GM21528 (cell line): Measurements from ENCODE around the gene DNAJB4.
"Not testable (repeated sequence)": the region's sequence is repeated elsewhere in the genome, so short reads cannot be mapped to it uniquely, and the experiment has no call there.

Source experiments
- ATAC-seq: cut with Tn5 transposase; IDR thresholded peaks from one replicate; pipeline ENCODE4 v1.9.1; 2021; ENCODE audit warnings: mild to moderate bottlenecking, moderate library complexity; ENCODE audit not compliant: unreplicated experiment, low FRiP score

The DNAJB4 gene

GRCh38 chr1:78060857-78061563 lies 56.3 kb downstream of the DNAJB4 start:
- ATAC-seq = peak; percentile 71

DNA sequence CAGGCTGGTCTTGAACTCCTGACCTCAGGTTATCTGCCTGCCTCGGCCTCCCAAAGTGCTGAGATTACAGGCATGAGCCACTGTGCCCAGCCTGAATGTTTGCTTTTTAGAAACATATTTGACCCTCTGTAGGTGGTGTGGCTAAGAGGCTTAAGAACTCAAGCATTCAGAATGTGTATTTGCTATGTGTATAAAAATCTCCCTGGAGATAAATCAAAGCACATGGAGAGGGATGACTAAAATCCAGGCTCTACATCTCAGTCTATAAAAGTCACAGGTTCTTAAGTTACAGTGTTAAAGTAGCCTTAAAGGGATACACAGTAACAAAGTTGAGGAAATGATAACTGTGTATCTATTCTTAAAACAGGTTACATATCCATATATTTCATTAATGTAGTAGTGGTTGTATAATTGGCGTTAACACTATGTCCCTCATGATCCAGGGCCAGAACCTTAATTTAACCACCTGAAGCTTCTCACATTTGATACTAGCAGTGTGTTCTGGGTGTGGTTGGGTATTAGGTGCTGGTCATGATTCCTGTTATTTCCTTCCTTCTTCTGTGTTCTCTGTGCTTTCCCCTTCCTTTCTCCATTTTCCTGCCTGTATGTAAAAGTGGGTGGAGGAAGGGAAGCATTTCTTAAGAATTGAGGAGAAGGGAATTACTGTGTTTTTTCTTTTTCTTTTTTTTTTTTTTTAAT lies 57.2 kb downstream of the DNAJB4 start:
- ATAC-seq = no peak

DNA sequence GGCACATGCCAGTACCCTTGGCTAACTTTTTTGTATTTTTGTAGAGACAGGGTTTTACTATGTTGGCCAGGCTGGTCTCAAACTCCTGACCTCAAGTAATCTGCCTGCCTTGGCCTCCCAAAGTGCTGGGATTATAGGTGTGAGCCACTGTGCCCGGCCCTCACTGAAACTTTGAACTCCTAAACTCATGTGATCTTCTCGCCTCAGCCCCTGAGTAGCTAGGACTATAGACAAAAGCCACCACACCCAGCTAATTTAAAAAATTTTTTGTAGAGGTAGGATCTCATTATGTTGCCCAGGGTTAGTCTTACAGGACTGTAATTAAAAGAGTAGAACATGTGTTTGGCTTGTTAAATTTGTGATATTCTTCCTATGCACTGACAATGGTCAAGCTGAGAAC lies 60.1 kb downstream of the DNAJB4 start:
- ATAC-seq = not testable (repeated sequence)
